ENCODE measurements around the gene CLSTN3. TPM values are rescaled to one million over a fixed set of nuclear protein-coding genes. Genes with fewer than 3 reads are reported as not detected.

Gene CLSTN3
- total and polyA plus RNA-seq, 2 donors (not counting 3 experiments of a cell fraction or from before 2014, with no cell fraction given) = 27.8 to 45.9 TPM

DNA sequence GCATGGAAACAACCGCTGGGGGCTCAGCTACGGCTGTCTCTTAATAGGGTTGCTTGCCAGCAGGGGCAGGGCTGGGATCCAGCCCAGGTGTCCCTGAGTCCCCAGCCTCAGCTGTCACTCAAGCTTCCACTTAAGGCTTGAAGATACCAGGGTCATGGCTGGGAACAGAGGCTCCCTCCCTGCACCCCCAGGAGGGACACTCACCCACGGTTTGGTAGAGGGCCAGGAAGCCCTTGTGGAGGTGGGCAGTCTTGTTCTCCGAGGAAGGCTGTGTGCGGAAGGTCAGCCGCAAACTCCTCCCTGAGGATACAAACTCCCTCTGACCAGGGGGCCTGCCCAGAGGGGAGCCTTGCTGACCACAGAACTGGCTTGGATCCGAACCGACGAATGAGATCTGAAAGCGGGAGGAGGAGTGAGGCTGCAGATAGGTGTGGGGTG, 28.5 kb upstream of the CLSTN3 start:
- H3K27ac ChIP-seq (ENCODE audit: insufficient read depth, low read depth, low read length) = no peak overlapping the region
- H3K36me3 ChIP-seq (ENCODE audit: control insufficient read depth in 2 of 2, extremely low read depth in 1 of 2, insufficient read depth in 2 of 2, low read length in 2 of 2) = peaks cover 0 to 1% of the 10 kb centered on the region in 2 experiments
- H3K4me2 ChIP-seq (ENCODE audit: insufficient read depth, low read length) = no peak overlapping the region
- no peaks in the 10 kb centered on the region for H3K4me1 ChIP-seq (ENCODE audit: control insufficient read depth, extremely low read depth, insufficient read depth, low read length)
- no peak overlapping the region for H2AFZ ChIP-seq (ENCODE audit: low read depth, low read length)
- no peak for TF ChIP-seq POLR2AphosphoS5 (IDR thresholded peaks at IDR 0.05; ENCODE audit: insufficient read depth, low read depth, low read length)
- TF ChIP-seq, protein P1, sequence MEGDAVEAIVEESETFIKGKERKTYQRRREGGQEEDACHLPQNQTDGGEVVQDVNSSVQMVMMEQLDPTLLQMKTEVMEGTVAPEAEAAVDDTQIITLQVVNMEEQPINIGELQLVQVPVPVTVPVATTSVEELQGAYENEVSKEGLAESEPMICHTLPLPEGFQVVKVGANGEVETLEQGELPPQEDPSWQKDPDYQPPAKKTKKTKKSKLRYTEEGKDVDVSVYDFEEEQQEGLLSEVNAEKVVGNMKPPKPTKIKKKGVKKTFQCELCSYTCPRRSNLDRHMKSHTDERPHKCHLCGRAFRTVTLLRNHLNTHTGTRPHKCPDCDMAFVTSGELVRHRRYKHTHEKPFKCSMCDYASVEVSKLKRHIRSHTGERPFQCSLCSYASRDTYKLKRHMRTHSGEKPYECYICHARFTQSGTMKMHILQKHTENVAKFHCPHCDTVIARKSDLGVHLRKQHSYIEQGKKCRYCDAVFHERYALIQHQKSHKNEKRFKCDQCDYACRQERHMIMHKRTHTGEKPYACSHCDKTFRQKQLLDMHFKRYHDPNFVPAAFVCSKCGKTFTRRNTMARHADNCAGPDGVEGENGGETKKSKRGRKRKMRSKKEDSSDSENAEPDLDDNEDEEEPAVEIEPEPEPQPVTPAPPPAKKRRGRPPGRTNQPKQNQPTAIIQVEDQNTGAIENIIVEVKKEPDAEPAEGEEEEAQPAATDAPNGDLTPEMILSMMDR (IDR thresholded peaks at IDR 0.05; ENCODE audit: extremely low read depth in 1 of 2, insufficient read depth in 1 of 2, low read depth in 1 of 2, low read length in 2 of 2) = no peak
- TF ChIP-seq MYC (IDR thresholded peaks at IDR 0.05; ENCODE audit: low read depth, low read length) = no peak
- TF ChIP-seq JUN (IDR thresholded peaks at IDR 0.05; ENCODE audit: borderline replicate concordance, insufficient read depth, insufficient read length, low read depth) = no peak
- no peak for TF ChIP-seq GATA2 (IDR thresholded peaks at IDR 0.05; ENCODE audit: insufficient read depth, insufficient read length, low read depth, low read length)
- TF ChIP-seq, protein P2, sequence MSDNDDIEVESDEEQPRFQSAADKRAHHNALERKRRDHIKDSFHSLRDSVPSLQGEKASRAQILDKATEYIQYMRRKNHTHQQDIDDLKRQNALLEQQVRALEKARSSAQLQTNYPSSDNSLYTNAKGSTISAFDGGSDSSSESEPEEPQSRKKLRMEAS (IDR thresholded peaks at IDR 0.05; ENCODE audit: insufficient read depth, insufficient read length) = no peak
- TF ChIP-seq POLR2A (IDR thresholded peaks at IDR 0.05; ENCODE audit: low read depth, low read length) = no peak
- no peak for TF ChIP-seq FOS (IDR thresholded peaks at IDR 0.05; ENCODE audit: borderline replicate concordance, insufficient read depth, low read length)
- TF ChIP-seq EZH2 (IDR thresholded peaks at IDR 0.05; ENCODE audit: borderline replicate concordance, low read depth, low read length, severe bottlenecking) = no peak
- H3K9me3 ChIP-seq (replicated peaks; ENCODE audit: control insufficient read depth, insufficient read depth, low read length) = no peaks in the 10 kb centered on the region
- H3K4me3 ChIP-seq (replicated peaks in 1 of 3; ENCODE audit: insufficient read depth in 1 of 3, low read depth in 1 of 3, low read length in 3 of 3) = no peak overlapping the region
- no peaks in the 10 kb centered on the region for H3K9me1 ChIP-seq (replicated peaks; ENCODE audit: control insufficient read depth, extremely low read depth, insufficient read depth, low read length)
- CTCF ChIA-PET = interaction anchor here (1.9 kb wide), 1 partner anchor 11 kb away, joined by 7 read pairs; no protein-coding TSS in a partner anchor
- no peaks in the 10 kb centered on the region for H4K20me1 ChIP-seq (replicated peaks; ENCODE audit: control insufficient read depth, extremely low read depth, insufficient read depth, low read length)
- H3K27me3 ChIP-seq (ENCODE audit: control insufficient read depth in 2 of 2, insufficient read depth in 2 of 2, low read length in 2 of 2) = no peaks in the 10 kb centered on the region
- FAIRE-seq (no peak), DNase-seq (ENCODE audit: low read depth, low spot score) (no peak)
- no TSS peak for BruUV-seq (replicated peaks)
- intact Hi-C loops (cut with micrococcal nuclease) (no loop called here), dilution Hi-C loops (cut with MboI; ENCODE audit: extremely low pct_ligation_motif_present, low sequenced_read_pairs) (no loop called here)
- no peaks in the 10 kb centered on the region for H3K79me2 ChIP-seq (ENCODE audit: control insufficient read depth, insufficient read depth, low read length)
- POLR2A ChIA-PET = no interaction called here
- no peak overlapping the region for H3K9ac ChIP-seq (replicated peaks; ENCODE audit: extremely low read depth, insufficient read depth, low read length)

All from endothelial cell of umbilical vein (primary cell).